GM23338 (cell line): ENCODE data around the gene APLN. TPM values are rescaled to one million over a fixed set of nuclear protein-coding genes. Genes with fewer than 3 reads are reported as not detected.

Source experiments
- ATAC-seq: fragments of 200-7000 bp; cut with Tn5 transposase; 3 replicates; pipeline ENCODE4 v1.9.1; 2020
- DNase-seq: peaks from one replicate; pipeline ENCODE4 v3.0.0-alpha.2; 2015; ENCODE audit warnings: low spot score
- H2AFZ ChIP-seq: fragments of 200-600 bp; sonication (generic); 2 replicates; pipeline ENCODE4 v1.8.0; 2016; ENCODE audit warnings: antibody characterized with exemption, mild to moderate bottlenecking, moderate library complexity
- H3F3A ChIP-seq: fragments of 200-600 bp; sonication (generic); replicated peaks from 2 replicates; pipeline ENCODE4 v1.8.0; 2017; ENCODE audit warnings: antibody characterized with exemption, mixed run types, low read depth
- H3K27ac ChIP-seq: fragments of 200-600 bp; sonication (generic); 2 replicates; pipeline ENCODE4 v1.6.1; 2016; ENCODE audit warnings: low read depth
- H3K27me3 ChIP-seq: fragments of 200-600 bp; sonication (generic); 2 replicates; pipeline ENCODE4 v1.8.0; 2016; ENCODE audit warnings: mild to moderate bottlenecking, mixed run types, moderate library complexity; ENCODE audit not compliant: insufficient read depth
- H3K36me3 ChIP-seq: fragments of 200-600 bp; sonication (generic); 2 replicates; pipeline ENCODE4 v1.8.0; 2016; ENCODE audit warnings: mild to moderate bottlenecking; ENCODE audit not compliant: insufficient read depth
- H3K4me1 ChIP-seq: fragments of 200-600 bp; sonication (generic); 2 replicates; pipeline ENCODE4 v1.8.0; 2016; ENCODE audit warnings: mild to moderate bottlenecking, moderate library complexity; ENCODE audit not compliant: insufficient read depth
- H3K4me2 ChIP-seq: fragments of 200-600 bp; sonication (generic); 2 replicates; pipeline ENCODE4 v1.7.1; 2017; ENCODE audit warnings: mixed run types
- H3K4me3 ChIP-seq: fragments of 200-600 bp; sonication (generic); 2 replicates; pipeline ENCODE4 v1.6.1; 2016; ENCODE audit warnings: mixed run types
- H3K79me2 ChIP-seq: fragments of 200-600 bp; sonication (generic); replicated peaks from 2 replicates; pipeline ENCODE4 v1.8.0; 2017; ENCODE audit warnings: mild to moderate bottlenecking; ENCODE audit not compliant: insufficient read depth
- H3K9me2 ChIP-seq: fragments of 200-600 bp; sonication (generic); 2 replicates; pipeline ENCODE4 v1.8.0; 2017; ENCODE audit not compliant: insufficient read depth
- H4K20me1 ChIP-seq: fragments of 200-600 bp; sonication (generic); replicated peaks from 2 replicates; pipeline ENCODE4 v1.8.0; 2017; ENCODE audit warnings: mild to moderate bottlenecking; ENCODE audit not compliant: insufficient read depth
- H3K27ac Mint-ChIP-seq: 2 replicates; pipeline ENCODE4 v1.8.0; 2020; ENCODE audit warnings: inconsistent platforms, mild to moderate bottlenecking, moderate library complexity, mixed read lengths
- H3K27me3 Mint-ChIP-seq: 3 replicates; pipeline ENCODE4 v1.8.0; 2022; ENCODE audit warnings: low read depth, mild to moderate bottlenecking, moderate library complexity, mixed read lengths, inconsistent platforms; ENCODE audit not compliant: insufficient read depth, poor library complexity
- H3K36me3 Mint-ChIP-seq: 3 replicates; pipeline ENCODE4 v1.8.0; 2021; ENCODE audit warnings: low read depth, mild to moderate bottlenecking, inconsistent platforms, moderate library complexity, mixed read lengths
- H3K4me1 Mint-ChIP-seq: 3 replicates; pipeline ENCODE4 v1.8.0; 2020; ENCODE audit warnings: mild to moderate bottlenecking, inconsistent platforms, mixed read lengths
- H3K4me3 Mint-ChIP-seq: 3 replicates; pipeline ENCODE4 v1.8.0; 2021; ENCODE audit warnings: moderate library complexity, mild to moderate bottlenecking, inconsistent platforms, mixed read lengths
- H3K9me3 Mint-ChIP-seq: 3 replicates; pipeline ENCODE4 v1.8.0; 2020; ENCODE audit warnings: moderate library complexity, mild to moderate bottlenecking, inconsistent platforms, mixed read lengths
- CREB1 ChIP-seq: fragments of 250-450 bp; sonication (Bioruptor Pico); IDR thresholded peaks from 2 replicates; pipeline ENCODE4 v1.5.0; 2020; ENCODE audit warnings: low read depth, mild to moderate bottlenecking, moderate library complexity
- CTCF ChIP-seq, 2 experiments: fragments of 200-600 bp in 1 of 2; sonication (generic) in 1 of 2; conservative IDR thresholded peaks; 2 replicates each; pipeline versions ENCODE4 v1.5.1 to v1.6.1; 2016 to 2017; ENCODE audit warnings: antibody characterized with exemption in 2 of 2, low read depth in 2 of 2, mild to moderate bottlenecking in 2 of 2, moderate library complexity in 1 of 2
- ETS1 ChIP-seq: IDR thresholded peaks from 2 replicates; pipeline ENCODE4 v1.6.1; 2016; ENCODE audit warnings: antibody characterized with exemption
- JUNB ChIP-seq: IDR thresholded peaks from one replicate; pipeline ENCODE4 v1.6.1; 2016; ENCODE audit warnings: antibody characterized with exemption; ENCODE audit not compliant: unreplicated experiment
- REST ChIP-seq: IDR thresholded peaks from one replicate; pipeline ENCODE4 v1.6.1; 2018; ENCODE audit warnings: antibody characterized with exemption; ENCODE audit not compliant: unreplicated experiment
- polyA plus RNA-seq: library from polyadenylated mRNA; unstranded; fragments of >200 nt; fragmentation: Nextera tagmentation; extraction: Ambion mirVana; gene quantifications from 2 replicates; pipeline ENCODE4 v1.2.1, GENCODE V29; 2016
- total RNA-seq: library from RNA; depleted of rRNA; stranded (reverse); fragments of >200 nt; shearing (Covaris generic); gene quantifications from 2 replicates; pipeline ENCODE4 v1.2.3, GENCODE V29; 2014
- TF ChIP-seq, protein P1 (sequence below): fragments of 250-450 bp; sonication (Bioruptor Pico); IDR thresholded peaks from 2 replicates; pipeline ENCODE4 v1.5.0; 2020; ENCODE audit warnings: mild to moderate bottlenecking, moderate library complexity

APLN gene
- total and polyA plus RNA-seq, 2 experiments from 2014 or later = 0.49 to 0.60 TPM

DNA sequence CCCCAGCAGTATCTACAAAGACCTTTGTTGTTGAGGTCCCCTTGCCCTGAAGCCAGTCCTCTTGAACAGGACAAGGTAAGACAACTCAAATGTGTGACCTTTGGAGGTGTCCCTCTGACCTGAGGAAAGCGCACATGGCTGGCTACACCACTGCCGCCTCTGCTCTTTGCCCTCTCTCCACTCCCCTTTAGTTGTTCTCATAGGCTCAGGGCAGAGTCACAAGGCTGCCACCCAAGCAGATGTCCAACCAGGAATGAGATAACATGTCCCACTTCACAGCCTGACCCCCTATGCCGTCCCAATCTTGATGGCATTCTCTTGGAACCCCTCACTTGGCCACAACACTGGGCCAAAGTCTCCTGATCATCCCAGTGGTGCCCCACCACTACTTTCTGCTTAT lies 46.3 kb downstream of the APLN start:
- H3K4me2 ChIP-seq = no peak overlapping the region
- no peaks in the 10 kb centered on the region for H3K36me3 ChIP-seq
- ATAC-seq = no peak
- no peak overlapping the region for H3K4me3 Mint-ChIP-seq
- H3F3A ChIP-seq = no peaks in the 10 kb centered on the region
- no peaks in the 10 kb centered on the region for H3K36me3 Mint-ChIP-seq
- no peaks in the 10 kb centered on the region for H4K20me1 ChIP-seq
- no peaks in the 10 kb centered on the region for H3K4me1 ChIP-seq
- H3K27me3 ChIP-seq = no peaks in the 10 kb centered on the region
- peaks cover 11% of the 10 kb centered on the region; the same call in 2 of the 3 replicates for H3K4me1 Mint-ChIP-seq
- H3K27ac Mint-ChIP-seq = no peak overlapping the region
- H3K27me3 Mint-ChIP-seq = no peaks in the 10 kb centered on the region
- H3K9me3 Mint-ChIP-seq = no peaks in the 10 kb centered on the region
- no peak for DNase-seq
- no peak overlapping the region for H3K27ac ChIP-seq
- TF ChIP-seq, protein P1, sequence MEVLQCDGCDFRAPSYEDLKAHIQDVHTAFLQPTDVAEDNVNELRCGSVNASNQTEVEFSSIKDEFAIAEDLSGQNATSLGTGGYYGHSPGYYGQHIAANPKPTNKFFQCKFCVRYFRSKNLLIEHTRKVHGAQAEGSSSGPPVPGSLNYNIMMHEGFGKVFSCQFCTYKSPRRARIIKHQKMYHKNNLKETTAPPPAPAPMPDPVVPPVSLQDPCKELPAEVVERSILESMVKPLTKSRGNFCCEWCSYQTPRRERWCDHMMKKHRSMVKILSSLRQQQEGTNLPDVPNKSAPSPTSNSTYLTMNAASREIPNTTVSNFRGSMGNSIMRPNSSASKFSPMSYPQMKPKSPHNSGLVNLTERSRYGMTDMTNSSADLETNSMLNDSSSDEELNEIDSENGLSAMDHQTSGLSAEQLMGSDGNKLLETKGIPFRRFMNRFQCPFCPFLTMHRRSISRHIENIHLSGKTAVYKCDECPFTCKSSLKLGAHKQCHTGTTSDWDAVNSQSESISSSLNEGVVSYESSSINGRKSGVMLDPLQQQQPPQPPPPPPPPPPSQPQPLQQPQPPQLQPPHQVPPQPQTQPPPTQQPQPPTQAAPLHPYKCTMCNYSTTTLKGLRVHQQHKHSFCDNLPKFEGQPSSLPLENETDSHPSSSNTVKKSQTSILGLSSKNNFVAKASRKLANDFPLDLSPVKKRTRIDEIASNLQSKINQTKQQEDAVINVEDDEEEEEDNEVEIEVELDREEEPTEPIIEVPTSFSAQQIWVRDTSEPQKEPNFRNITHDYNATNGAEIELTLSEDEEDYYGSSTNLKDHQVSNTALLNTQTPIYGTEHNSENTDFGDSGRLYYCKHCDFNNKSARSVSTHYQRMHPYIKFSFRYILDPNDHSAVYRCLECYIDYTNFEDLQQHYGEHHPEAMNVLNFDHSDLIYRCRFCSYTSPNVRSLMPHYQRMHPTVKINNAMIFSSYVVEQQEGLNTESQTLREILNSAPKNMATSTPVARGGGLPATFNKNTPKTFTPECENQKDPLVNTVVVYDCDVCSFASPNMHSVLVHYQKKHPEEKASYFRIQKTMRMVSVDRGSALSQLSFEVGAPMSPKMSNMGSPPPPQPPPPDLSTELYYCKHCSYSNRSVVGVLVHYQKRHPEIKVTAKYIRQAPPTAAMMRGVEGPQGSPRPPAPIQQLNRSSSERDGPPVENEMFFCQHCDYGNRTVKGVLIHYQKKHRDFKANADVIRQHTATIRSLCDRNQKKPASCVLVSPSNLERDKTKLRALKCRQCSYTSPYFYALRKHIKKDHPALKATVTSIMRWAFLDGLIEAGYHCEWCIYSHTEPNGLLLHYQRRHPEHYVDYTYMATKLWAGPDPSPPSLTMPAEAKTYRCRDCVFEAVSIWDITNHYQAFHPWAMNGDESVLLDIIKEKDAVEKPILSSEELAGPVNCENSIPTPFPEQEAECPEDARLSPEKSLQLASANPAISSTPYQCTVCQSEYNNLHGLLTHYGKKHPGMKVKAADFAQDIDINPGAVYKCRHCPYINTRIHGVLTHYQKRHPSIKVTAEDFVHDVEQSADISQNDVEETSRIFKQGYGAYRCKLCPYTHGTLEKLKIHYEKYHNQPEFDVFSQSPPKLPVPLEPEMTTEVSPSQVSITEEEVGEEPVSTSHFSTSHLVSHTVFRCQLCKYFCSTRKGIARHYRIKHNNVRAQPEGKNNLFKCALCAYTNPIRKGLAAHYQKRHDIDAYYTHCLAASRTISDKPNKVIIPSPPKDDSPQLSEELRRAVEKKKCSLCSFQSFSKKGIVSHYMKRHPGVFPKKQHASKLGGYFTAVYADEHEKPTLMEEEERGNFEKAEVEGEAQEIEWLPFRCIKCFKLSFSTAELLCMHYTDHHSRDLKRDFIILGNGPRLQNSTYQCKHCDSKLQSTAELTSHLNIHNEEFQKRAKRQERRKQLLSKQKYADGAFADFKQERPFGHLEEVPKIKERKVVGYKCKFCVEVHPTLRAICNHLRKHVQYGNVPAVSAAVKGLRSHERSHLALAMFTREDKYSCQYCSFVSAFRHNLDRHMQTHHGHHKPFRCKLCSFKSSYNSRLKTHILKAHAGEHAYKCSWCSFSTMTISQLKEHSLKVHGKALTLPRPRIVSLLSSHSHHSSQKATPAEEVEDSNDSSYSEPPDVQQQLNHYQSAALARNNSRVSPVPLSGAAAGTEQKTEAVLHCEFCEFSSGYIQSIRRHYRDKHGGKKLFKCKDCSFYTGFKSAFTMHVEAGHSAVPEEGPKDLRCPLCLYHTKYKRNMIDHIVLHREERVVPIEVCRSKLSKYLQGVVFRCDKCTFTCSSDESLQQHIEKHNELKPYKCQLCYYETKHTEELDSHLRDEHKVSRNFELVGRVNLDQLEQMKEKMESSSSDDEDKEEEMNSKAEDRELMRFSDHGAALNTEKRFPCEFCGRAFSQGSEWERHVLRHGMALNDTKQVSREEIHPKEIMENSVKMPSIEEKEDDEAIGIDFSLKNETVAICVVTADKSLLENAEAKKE (CRISPR knock-in tag) = no peak
- TF ChIP-seq REST (no peak), ETS1 (no peak), CTCF (conservative IDR thresholded peaks at IDR 0.05; ENCODE audit: low read depth in 2 of 2) (no peak), JUNB (no peak), CREB1 (CRISPR knock-in tag) (no peak)
- no peak overlapping the region for H2AFZ ChIP-seq
- H3K79me2 ChIP-seq = no peaks in the 10 kb centered on the region
- no peaks in the 10 kb centered on the region for H3K9me2 ChIP-seq
- no peak overlapping the region for H3K4me3 ChIP-seq
